ENCODE measurements around the gene MBLAC1. TPM values are rescaled to one million over a fixed set of nuclear protein-coding genes. Genes with fewer than 3 reads are reported as not detected.

MBLAC1 gene
- total and polyA plus RNA-seq, 9 of the 15 experiments (the other 6 are each of a cell fraction or from before 2014, with no cell fraction given), result 0.03 to 3.1 (median 0.52) TPM

GRCh38 chr7:100130608-100131453 lies 4.1 kb downstream of the MBLAC1 start (continued):
- TF ChIP-seq CTCF (IDR thresholded peaks at IDR 0.05 in 2 of 3, conservative IDR thresholded peaks at IDR 0.05 in 1 of 3; ENCODE audit: insufficient read depth in 2 of 3, low read depth in 1 of 3, low read length in 3 of 3), result peak; percentile 87 to 90 (median 90)
- no peak for TF ChIP-seq ZNF143 (CRISPR knock-in tag; IDR thresholded peaks at IDR 0.05)
- no peak for TF ChIP-seq CBX5 (IDR thresholded peaks at IDR 0.05; ENCODE audit: borderline replicate concordance, low read depth)
- no peak for TF ChIP-seq MCM5 (IDR thresholded peaks at IDR 0.05; ENCODE audit: low read depth)
- TF ChIP-seq MAX (CRISPR knock-in tag; IDR thresholded peaks at IDR 0.05), result no peak
- no peak for TF ChIP-seq AFF4 (CRISPR knock-in tag; IDR thresholded peaks at IDR 0.05)
- no peak for TF ChIP-seq ZNF408 (CRISPR knock-in tag; IDR thresholded peaks at IDR 0.05; ENCODE audit: low read depth)
- TF ChIP-seq SPI1 (IDR thresholded peaks at IDR 0.05; ENCODE audit: borderline replicate concordance, low read depth, low read length), result no peak
- TF ChIP-seq ZNF3 (CRISPR knock-in tag; IDR thresholded peaks at IDR 0.05), result no peak
- peak; percentile 46; the same call in 1 of the 2 replicates for TF ChIP-seq KLF16 (IDR thresholded peaks at IDR 0.05)
- TF ChIP-seq GTF2F1 (IDR thresholded peaks at IDR 0.05; ENCODE audit: low read depth, low read length), result no peak
- TF ChIP-seq BRCA1 (IDR thresholded peaks at IDR 0.05), result no peak
- no peak for TF ChIP-seq BRCA1 (CRISPR knock-in tag; IDR thresholded peaks at IDR 0.05)
- TF ChIP-seq UBTF (IDR thresholded peaks at IDR 0.05; ENCODE audit: borderline replicate concordance in 1 of 2, low read depth in 2 of 2, low read length in 2 of 2), result no peak
- no peak for TF ChIP-seq ZNF717 (CRISPR knock-in tag; IDR thresholded peaks at IDR 0.05)
- TF ChIP-seq JUND (IDR thresholded peaks at IDR 0.05; ENCODE audit: borderline replicate concordance, low read depth, low read length), result peak; percentile 45; the same call in 1 of the 2 replicates
- no peak for TF ChIP-seq JUND (tag; IDR thresholded peaks at IDR 0.05; ENCODE audit: borderline replicate concordance, low read depth, low read length)
- TF ChIP-seq SMARCA5 (IDR thresholded peaks at IDR 0.05), result peak; percentile 81; the same call in 1 of the 2 replicates
- TF ChIP-seq ZNF561 (CRISPR knock-in tag; conservative IDR thresholded peaks at IDR 0.05), result no peak
- TF ChIP-seq ZSCAN32 (CRISPR knock-in tag; IDR thresholded peaks at IDR 0.05), result no peak
- no peak for TF ChIP-seq POLR2H (tag; IDR thresholded peaks at IDR 0.05; ENCODE audit: low read depth)
